Liver (tissue), 9 donors: Measurements from ENCODE around the gene NEDD4. TPM values are rescaled to one million over a fixed set of nuclear protein-coding genes. Genes with fewer than 3 reads are reported as not detected.
"Not testable (repeated sequence)": the region's sequence is repeated elsewhere in the genome, so short reads cannot be mapped to it uniquely, and the experiment has no call there.

Experiments
- DNase-seq: peaks from one replicate; pipeline ENCODE4 v3.0.0-alpha.2; 2017; ENCODE audit warnings: low spot score
- H3K27ac ChIP-seq, 2 donors: one replicate each; pipeline ENCODE4 v1.7.0; 2013; ENCODE audit warnings: inconsistent platforms in 2 of 2, low read length in 2 of 2, control low read depth in 1 of 2, low read depth in 1 of 2, mild to moderate bottlenecking in 1 of 2
- H3K27me3 ChIP-seq, 4 donors: one replicate each; pipeline versions ENCODE4 v1.6.1 to v1.7.0; 2013; ENCODE audit warnings: low read length in 3 of 4, inconsistent platforms in 1 of 4, mild to moderate bottlenecking in 1 of 4, moderate library complexity in 1 of 4; ENCODE audit not compliant: control insufficient read depth in 4 of 4, insufficient read depth in 4 of 4
- H3K36me3 ChIP-seq, 4 donors: one replicate each; pipeline versions ENCODE4 v1.6.1 to v1.7.0; 2013; ENCODE audit warnings: low read length in 3 of 4, mild to moderate bottlenecking in 3 of 4, low read depth in 1 of 4, moderate library complexity in 1 of 4; ENCODE audit not compliant: control insufficient read depth in 4 of 4, insufficient read depth in 3 of 4
- H3K4me1 ChIP-seq, 4 donors: one replicate each; pipeline versions ENCODE4 v1.6.1 to v1.7.0; 2013; ENCODE audit warnings: low read length in 3 of 4, mild to moderate bottlenecking in 3 of 4, moderate library complexity in 1 of 4; ENCODE audit not compliant: control insufficient read depth in 4 of 4, insufficient read depth in 4 of 4
- H3K4me3 ChIP-seq, 3 donors: one replicate each; pipeline versions ENCODE4 v1.6.1 to v1.7.0; 2013; ENCODE audit warnings: low read length in 3 of 3, control low read depth in 1 of 3, low read depth in 1 of 3, mild to moderate bottlenecking in 1 of 3
- H3K9ac ChIP-seq, 2 donors: one replicate each; pipeline ENCODE4 v1.7.0; 2013; ENCODE audit warnings: low read length in 2 of 2, mild to moderate bottlenecking in 2 of 2, moderate library complexity in 2 of 2, control low read depth in 1 of 2, low read depth in 1 of 2
- H3K9me3 ChIP-seq, 4 donors: one replicate each; pipeline versions ENCODE4 v1.6.1 to v1.7.0; 2013; ENCODE audit warnings: low read length in 3 of 4; ENCODE audit not compliant: control insufficient read depth in 4 of 4
- FOXA1 ChIP-seq: IDR thresholded peaks from 2 replicates; pipeline ENCODE4 v1.6.1; 2016; ENCODE audit warnings: antibody characterized with exemption
- GABPA ChIP-seq, 2 donors: IDR thresholded peaks in 1 of 2; conservative IDR thresholded peaks in 1 of 2; 2 replicates each; pipeline ENCODE4 v1.6.1; 2016; ENCODE audit warnings: antibody characterized with exemption in 2 of 2, mild to moderate bottlenecking in 1 of 2, moderate library complexity in 1 of 2
- HNF4A ChIP-seq, 2 donors: conservative IDR thresholded peaks; 2 replicates each; pipeline ENCODE4 v1.6.1; 2016; ENCODE audit warnings: antibody characterized with exemption in 2 of 2, mild to moderate bottlenecking in 2 of 2
- HNF4G ChIP-seq: IDR thresholded peaks from 2 replicates; pipeline ENCODE4 v1.6.1; 2016; ENCODE audit warnings: antibody characterized with exemption
- JUND ChIP-seq, 2 donors: IDR thresholded peaks; 2 replicates each; pipeline ENCODE4 v1.6.1; 2016; ENCODE audit warnings: antibody characterized with exemption in 2 of 2
- NR2F2 ChIP-seq: IDR thresholded peaks from 2 replicates; pipeline ENCODE4 v1.6.1; 2016; ENCODE audit warnings: antibody characterized with exemption
- RAD21 ChIP-seq, 2 donors: IDR thresholded peaks; 2 replicates each; pipeline ENCODE4 v1.6.1; 2016; ENCODE audit warnings: antibody characterized with exemption in 2 of 2, mild to moderate bottlenecking in 2 of 2
- RXRA ChIP-seq, 2 donors: IDR thresholded peaks; 2 replicates each; pipeline ENCODE4 v1.6.1; 2017 to 2018; ENCODE audit warnings: antibody characterized with exemption in 2 of 2, mild to moderate bottlenecking in 1 of 2
- SP1 ChIP-seq: IDR thresholded peaks from 2 replicates; pipeline ENCODE4 v1.6.1; 2018; ENCODE audit warnings: antibody characterized with exemption, mild to moderate bottlenecking
- YY1 ChIP-seq: IDR thresholded peaks from 2 replicates; pipeline ENCODE4 v1.6.1; 2016; ENCODE audit warnings: antibody characterized with exemption, mild to moderate bottlenecking
- WGBS: extraction: QIAGEN DNeasy Blood & Tissue Kit; methylation state at CpG from one replicate; pipeline ENCODE4 v1.1.7; 2013; 5-methylcytosine and 5-hydroxymethylcytosine counted together
- polyA plus RNA-seq, 2 donors: library from polyadenylated mRNA; stranded (reverse) in 1 of 2; unstranded in 1 of 2; fragments of 200-250 nt in 1 of 2; fragments of >200 nt in 1 of 2; fragmentation: Nextera tagmentation in 1 of 2; extraction: Ambion mirVana in 1 of 2; gene quantifications; one replicate each; pipeline versions ENCODE4 v1.2.1 to v1.2.3, GENCODE V29; 2013 to 2015
- total RNA-seq, 2 donors: library from RNA; depleted of rRNA; stranded (reverse); fragments of >200 nt; gene quantifications; one replicate each; pipeline ENCODE4 v1.2.3, GENCODE V29; 2014
- TF ChIP-seq, protein P1 (sequence below): IDR thresholded peaks from 2 replicates; pipeline ENCODE4 v1.6.1; 2016; ENCODE audit warnings: antibody characterized with exemption
- TF ChIP-seq, protein P2 (sequence below): IDR thresholded peaks from 2 replicates; pipeline ENCODE4 v1.6.1; 2016; ENCODE audit warnings: antibody characterized with exemption
- TF ChIP-seq, protein P3 (sequence below): IDR thresholded peaks from 2 replicates; pipeline ENCODE4 v1.6.1; 2016; ENCODE audit warnings: antibody characterized with exemption, mild to moderate bottlenecking
- TF ChIP-seq, protein P4 (sequence below): IDR thresholded peaks from 2 replicates; pipeline ENCODE4 v1.6.1; 2016; ENCODE audit warnings: antibody characterized with exemption
- donor health status: healthy.
- donor health status: healthy.
- donor health status: healthy.
- donor health status: healthy.
- donor health status: healthy.

Gene NEDD4
- total and polyA plus RNA-seq, 4 donors, result 9.1 to 17.5 (median 12.4) TPM

DNA sequence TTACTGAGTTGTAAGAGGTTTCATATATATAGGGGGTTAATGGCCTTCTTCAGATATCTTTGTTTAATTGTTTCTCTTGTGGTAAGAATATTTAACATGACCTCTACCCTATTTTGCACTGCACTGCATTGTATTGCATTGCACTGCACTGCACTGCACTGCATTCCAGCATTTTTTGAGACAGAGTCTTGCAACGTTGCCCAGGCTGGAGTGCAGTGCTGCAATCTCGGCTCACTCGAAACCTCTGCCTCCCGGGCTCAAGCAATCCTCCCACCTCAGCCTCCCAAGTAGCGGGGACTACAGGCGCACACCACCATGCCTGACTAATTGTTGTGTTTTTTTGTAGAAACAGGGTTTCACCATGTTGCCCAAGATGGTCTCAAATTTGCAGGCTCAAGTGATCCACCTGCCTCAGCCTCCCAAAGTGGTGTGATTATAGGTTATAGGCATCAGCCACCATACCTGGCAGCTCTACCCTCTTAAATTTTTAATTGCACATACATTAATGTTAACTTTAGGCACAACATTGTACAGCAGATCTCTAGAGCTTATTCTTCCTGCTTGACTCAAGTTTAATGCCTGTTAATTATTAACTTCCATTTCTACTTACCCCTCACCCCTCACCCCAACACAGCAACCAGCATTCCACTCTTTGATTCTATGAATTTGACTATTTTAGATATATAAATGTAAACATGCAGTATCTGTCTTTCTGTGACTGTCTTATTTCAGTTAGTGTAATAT is 38.4 kb downstream of the NEDD4 start:
- Histone ChIP-seq H3K4me3 (no peak overlapping the region), H3K36me3 (no peaks in the 10 kb centered on the region), H3K4me1 (peaks cover 0 to 12% (median under 1%) of the 10 kb centered on the region in 4 donors), H3K27me3 (no peaks in the 10 kb centered on the region), H3K27ac (no peak overlapping the region), H3K9me3 (no peaks in the 10 kb centered on the region), H3K9ac (no peak overlapping the region)
- WGBS, result 93% methylated on average over 6 of the region's 6 CpGs
- DNase-seq, result no peak
- TF ChIP-seq, protein P1, sequence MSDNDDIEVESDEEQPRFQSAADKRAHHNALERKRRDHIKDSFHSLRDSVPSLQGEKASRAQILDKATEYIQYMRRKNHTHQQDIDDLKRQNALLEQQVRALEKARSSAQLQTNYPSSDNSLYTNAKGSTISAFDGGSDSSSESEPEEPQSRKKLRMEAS, result no peak

DNA sequence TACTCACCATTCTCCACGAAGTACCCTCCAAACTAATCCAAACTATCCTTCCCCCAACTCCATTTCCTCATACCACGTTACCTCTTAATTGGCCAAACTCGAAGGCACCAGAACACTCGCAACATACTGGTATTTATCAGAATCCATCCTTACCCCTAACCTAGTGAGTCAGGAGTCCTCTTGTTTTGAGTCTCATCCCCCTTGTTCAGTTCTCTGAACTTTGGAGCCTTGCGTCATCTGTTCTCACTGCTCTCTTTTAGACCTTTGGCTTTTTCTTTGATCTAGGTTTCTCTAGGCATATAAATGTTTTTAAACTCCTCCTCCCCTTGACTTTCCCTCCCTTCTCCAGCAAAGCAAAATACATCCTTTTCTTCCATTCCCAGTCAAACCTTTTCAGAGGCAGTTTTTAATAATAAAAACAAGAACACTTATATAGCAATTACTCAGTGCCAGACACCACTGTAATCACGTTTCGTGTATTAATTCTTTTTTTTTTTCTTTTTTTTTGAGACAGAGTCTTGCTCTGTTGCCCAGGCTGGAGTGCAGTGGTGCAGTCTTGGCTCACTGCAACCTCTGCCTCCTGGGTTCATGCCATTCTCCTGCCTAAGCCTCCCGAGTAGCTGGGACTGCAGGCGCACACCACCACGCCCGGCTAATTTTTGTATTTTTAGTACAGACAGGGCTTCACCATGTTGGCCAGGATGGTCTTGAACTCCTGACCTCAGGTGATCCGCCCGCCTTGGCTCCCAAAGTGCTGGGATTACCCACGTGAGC is 40.7 kb downstream of the NEDD4 start:
- TF ChIP-seq SP1 (peak; percentile 88), HNF4G (peak; percentile 94), HNF4A (conservative IDR thresholded peaks at IDR 0.05) (peak; percentile 98 to 99), RAD21 (IDR thresholded peaks at IDR 0.05) (peak; percentile 21 to 25), FOXA1 (peak; percentile 38), YY1 (peak; percentile 74), JUND (IDR thresholded peaks at IDR 0.05) (peak; percentile 91), NR2F2 (peak; percentile 54), RXRA (IDR thresholded peaks at IDR 0.05) (peak; percentile 80 to 88), GABPA (IDR thresholded peaks at IDR 0.05 in 1 of 2, conservative IDR thresholded peaks at IDR 0.05 in 1 of 2) (peak in 1 of 2 donors; percentile 36)
- TF ChIP-seq, protein P2, sequence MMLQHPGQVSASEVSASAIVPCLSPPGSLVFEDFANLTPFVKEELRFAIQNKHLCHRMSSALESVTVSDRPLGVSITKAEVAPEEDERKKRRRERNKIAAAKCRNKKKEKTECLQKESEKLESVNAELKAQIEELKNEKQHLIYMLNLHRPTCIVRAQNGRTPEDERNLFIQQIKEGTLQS, result peak; percentile 92
- TF ChIP-seq, protein P1, result peak; percentile 71
- TF ChIP-seq, protein P3, sequence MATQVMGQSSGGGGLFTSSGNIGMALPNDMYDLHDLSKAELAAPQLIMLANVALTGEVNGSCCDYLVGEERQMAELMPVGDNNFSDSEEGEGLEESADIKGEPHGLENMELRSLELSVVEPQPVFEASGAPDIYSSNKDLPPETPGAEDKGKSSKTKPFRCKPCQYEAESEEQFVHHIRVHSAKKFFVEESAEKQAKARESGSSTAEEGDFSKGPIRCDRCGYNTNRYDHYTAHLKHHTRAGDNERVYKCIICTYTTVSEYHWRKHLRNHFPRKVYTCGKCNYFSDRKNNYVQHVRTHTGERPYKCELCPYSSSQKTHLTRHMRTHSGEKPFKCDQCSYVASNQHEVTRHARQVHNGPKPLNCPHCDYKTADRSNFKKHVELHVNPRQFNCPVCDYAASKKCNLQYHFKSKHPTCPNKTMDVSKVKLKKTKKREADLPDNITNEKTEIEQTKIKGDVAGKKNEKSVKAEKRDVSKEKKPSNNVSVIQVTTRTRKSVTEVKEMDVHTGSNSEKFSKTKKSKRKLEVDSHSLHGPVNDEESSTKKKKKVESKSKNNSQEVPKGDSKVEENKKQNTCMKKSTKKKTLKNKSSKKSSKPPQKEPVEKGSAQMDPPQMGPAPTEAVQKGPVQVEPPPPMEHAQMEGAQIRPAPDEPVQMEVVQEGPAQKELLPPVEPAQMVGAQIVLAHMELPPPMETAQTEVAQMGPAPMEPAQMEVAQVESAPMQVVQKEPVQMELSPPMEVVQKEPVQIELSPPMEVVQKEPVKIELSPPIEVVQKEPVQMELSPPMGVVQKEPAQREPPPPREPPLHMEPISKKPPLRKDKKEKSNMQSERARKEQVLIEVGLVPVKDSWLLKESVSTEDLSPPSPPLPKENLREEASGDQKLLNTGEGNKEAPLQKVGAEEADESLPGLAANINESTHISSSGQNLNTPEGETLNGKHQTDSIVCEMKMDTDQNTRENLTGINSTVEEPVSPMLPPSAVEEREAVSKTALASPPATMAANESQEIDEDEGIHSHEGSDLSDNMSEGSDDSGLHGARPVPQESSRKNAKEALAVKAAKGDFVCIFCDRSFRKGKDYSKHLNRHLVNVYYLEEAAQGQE, result peak; percentile 59
- TF ChIP-seq, protein P4, sequence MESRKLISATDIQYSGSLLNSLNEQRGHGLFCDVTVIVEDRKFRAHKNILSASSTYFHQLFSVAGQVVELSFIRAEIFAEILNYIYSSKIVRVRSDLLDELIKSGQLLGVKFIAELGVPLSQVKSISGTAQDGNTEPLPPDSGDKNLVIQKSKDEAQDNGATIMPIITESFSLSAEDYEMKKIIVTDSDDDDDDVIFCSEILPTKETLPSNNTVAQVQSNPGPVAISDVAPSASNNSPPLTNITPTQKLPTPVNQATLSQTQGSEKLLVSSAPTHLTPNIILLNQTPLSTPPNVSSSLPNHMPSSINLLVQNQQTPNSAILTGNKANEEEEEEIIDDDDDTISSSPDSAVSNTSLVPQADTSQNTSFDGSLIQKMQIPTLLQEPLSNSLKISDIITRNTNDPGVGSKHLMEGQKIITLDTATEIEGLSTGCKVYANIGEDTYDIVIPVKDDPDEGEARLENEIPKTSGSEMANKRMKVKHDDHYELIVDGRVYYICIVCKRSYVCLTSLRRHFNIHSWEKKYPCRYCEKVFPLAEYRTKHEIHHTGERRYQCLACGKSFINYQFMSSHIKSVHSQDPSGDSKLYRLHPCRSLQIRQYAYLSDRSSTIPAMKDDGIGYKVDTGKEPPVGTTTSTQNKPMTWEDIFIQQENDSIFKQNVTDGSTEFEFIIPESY, result peak; percentile 70
- H3K27me3 ChIP-seq, DNase-seq, H3K9me3 ChIP-seq, H3K36me3 ChIP-seq: not testable (repeated sequence)
- WGBS, result 60% methylated on average over 14 of the region's 14 CpGs
- H3K4me1 ChIP-seq, result peaks cover 0 to 12% (median under 1%) of the 10 kb centered on the region in 4 donors
- H3K4me3 ChIP-seq, result peak overlapping the region; percentile 32 to 72 (median 66)
- peak overlapping the region; percentile 21 to 47 for H3K9ac ChIP-seq
- peak overlapping the region; percentile 73 to 75 for H3K27ac ChIP-seq

DNA sequence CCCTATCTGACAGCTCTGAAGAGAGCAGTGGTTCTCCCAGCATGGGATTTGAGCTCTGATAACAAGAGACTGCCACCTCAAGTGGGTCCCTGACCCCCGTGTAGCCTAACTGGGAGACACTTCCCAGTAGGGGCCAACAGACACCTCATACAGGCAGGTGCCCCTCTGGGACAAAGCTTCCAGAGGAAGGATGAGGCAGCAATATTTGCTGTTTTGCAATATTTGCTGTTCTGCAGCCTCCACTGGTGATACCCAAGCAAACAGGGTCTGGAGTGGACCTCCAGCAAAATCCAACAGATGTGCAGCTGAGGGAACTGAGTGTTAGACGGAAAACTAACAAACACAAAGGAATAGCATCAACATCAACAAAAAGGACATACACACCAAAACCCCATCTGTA is 48.8 kb downstream of the NEDD4 start:
- H3K9ac ChIP-seq, H3K36me3 ChIP-seq, H3K27ac ChIP-seq, H3K4me3 ChIP-seq, DNase-seq, H3K9me3 ChIP-seq, H3K27me3 ChIP-seq, H3K4me1 ChIP-seq: not testable (repeated sequence)
- 66% methylated on average over 2 of the region's 2 CpGs for WGBS
